A549 (cell line): ENCODE results near the gene RIMKLA. TPM values are rescaled to one million over a fixed set of nuclear protein-coding genes. Genes with fewer than 3 reads are reported as not detected.

Experiments used
- ATAC-seq, 2 experiments: fragments of 200-7000 bp in 1 of 2; fragments of >200 bp in 1 of 2; cut with Nextera tagmentation in 1 of 2; cut with Tn5 transposase in 1 of 2; 3 replicates each; pipeline versions ENCODE4 v1.8.0 to v1.9.1; 2018 to 2020; ENCODE audit warnings: mild to moderate bottlenecking in 1 of 2, moderate library complexity in 1 of 2
- CTCF ChIA-PET: fragments of 300-600 bp; sonication (Branson Sonifier 250); formaldehyde crosslinking; extraction: SDS; loops from one replicate; lab custom pipeline; 2021; ENCODE audit warnings: antibody characterized with exemption, inconsistent platforms; lab: Yijun Ruan, JAX
- POLR2A ChIA-PET: fragments of 350-600 bp; formaldehyde crosslinking; extraction: SDS; loops from one replicate; lab custom pipeline; 2021; ENCODE audit warnings: antibody characterized with exemption, inconsistent platforms; lab: Yijun Ruan, JAX
- DNase-seq, 2 experiments: peaks; one replicate each; pipeline versions ENCODE4 v3.0.0 to v3.0.0-alpha.2; 2011 to 2016; ENCODE audit warnings: low read depth in 1 of 2, low spot score in 1 of 2
- FAIRE-seq: peaks from 2 replicates; lab custom pipeline; 2011; peaks lifted over from hg19 to GRCh38; lab: Jason Lieb, UNC
- H3K27ac ChIP-seq, 2 experiments: fragments of >200 bp; sonication (Bioruptor Twin); formaldehyde crosslinking; 3 replicates each; pipeline ENCODE4 v1.5.1; 2016 to 2017
- H3K4me1 ChIP-seq: fragments of >200 bp; sonication (Bioruptor Twin); formaldehyde crosslinking; 3 replicates; pipeline ENCODE4 v1.6.1; 2016
- H3K4me2 ChIP-seq: fragments of >200 bp; sonication (Bioruptor Twin); formaldehyde crosslinking; 3 replicates; pipeline ENCODE4 v1.6.1; 2016
- H3K4me3 ChIP-seq: fragments of >200 bp; sonication (Bioruptor Twin); formaldehyde crosslinking; 3 replicates; pipeline ENCODE4 v1.5.1; 2016
- H3K9me3 ChIP-seq: fragments of >200 bp; sonication (Bioruptor Twin); formaldehyde crosslinking; 3 replicates; pipeline ENCODE4 v1.6.1; 2016
- BHLHE40 ChIP-seq: IDR thresholded peaks from 2 replicates; pipeline ENCODE4 v1.6.1; 2012; ENCODE audit warnings: low read depth, low read length, inconsistent platforms
- CHD2 ChIP-seq: fragments of 150-350 bp; IDR thresholded peaks from 2 replicates; pipeline ENCODE4 v1.6.1; 2014; ENCODE audit warnings: low read length; ENCODE audit not compliant: partially characterized antibody
- EHMT2 ChIP-seq: fragments of 200-600 bp; sonication (generic); IDR thresholded peaks from 2 replicates; pipeline ENCODE4 v1.6.1; 2016; ENCODE audit warnings: antibody characterized with exemption, low read depth, mild to moderate bottlenecking, moderate library complexity
- EP300 ChIP-seq, 2 experiments: fragments of >200 bp; sonication (Bioruptor Twin); formaldehyde crosslinking; IDR thresholded peaks; 2 replicates in 1 of 2; 3 replicates in 1 of 2; pipeline ENCODE4 v1.6.1; 2016 to 2017
- FOXS1 ChIP-seq: fragments of 250-450 bp; sonication (Bioruptor Pico); IDR thresholded peaks from 2 replicates; pipeline ENCODE4 v1.5.0; 2020; ENCODE audit warnings: mild to moderate bottlenecking, moderate library complexity
- HDAC2 ChIP-seq: fragments of 200-600 bp; sonication (generic); IDR thresholded peaks from 2 replicates; pipeline ENCODE4 v1.6.1; 2016
- HOXB13 ChIP-seq: fragments of 250-450 bp; sonication (Bioruptor Pico); IDR thresholded peaks from 2 replicates; pipeline ENCODE4 v1.5.0; 2020; ENCODE audit warnings: low read depth, mild to moderate bottlenecking, moderate library complexity
- JUNB ChIP-seq: fragments of >200 bp; sonication (Bioruptor Twin); formaldehyde crosslinking; IDR thresholded peaks from 2 replicates; pipeline ENCODE4 v1.6.1; 2016
- RAD21 ChIP-seq, 2 experiments: fragments of >200 bp in 1 of 2; sonication (Bioruptor Twin) in 1 of 2; formaldehyde crosslinking in 1 of 2; IDR thresholded peaks in 1 of 2; conservative IDR thresholded peaks in 1 of 2; 2 replicates in 1 of 2; 3 replicates in 1 of 2; pipeline ENCODE4 v1.6.1; 2012 to 2018; ENCODE audit warnings: inconsistent platforms in 1 of 2
- RCOR1 ChIP-seq: fragments of 150-350 bp; IDR thresholded peaks from 2 replicates; pipeline ENCODE4 v1.6.1; 2014; ENCODE audit warnings: antibody characterized with exemption, low read length, low read depth
- TP53 ChIP-seq: fragments of 250-450 bp; sonication (Bioruptor Pico); IDR thresholded peaks from 2 replicates; pipeline ENCODE4 v1.5.0; 2021; ENCODE audit warnings: mild to moderate bottlenecking, moderate library complexity
- ZFP36 ChIP-seq: fragments of 450-650 bp; IDR thresholded peaks from 2 replicates; pipeline ENCODE4 v1.6.1; 2014; ENCODE audit warnings: borderline replicate concordance; ENCODE audit not compliant: partially characterized antibody
- WGBS: methylation state at CpG from one replicate; pipeline ENCODE4 v1.1.6; 2017; ENCODE audit errors: missing lambda C conversion rate; 5-methylcytosine and 5-hydroxymethylcytosine counted together
- polyA plus RNA-seq, 4 experiments: library from polyadenylated mRNA; depleted of rRNA in 3 of 4; stranded (reverse); fragments of >200 nt; fragmentation: RNase III in 1 of 4; extraction: RNeasy Plus Mini Kit Qiagen cat#74134 plus additional on column Dnase treatment in 1 of 4; gene quantifications; 2 replicates in 3 of 4; 3 replicates in 1 of 4; pipeline ENCODE4 v1.2.3, GENCODE V29; 2011 to 2017
- TF ChIP-seq, protein P1 (sequence below): fragments of >200 bp; sonication (Bioruptor Twin); formaldehyde crosslinking; IDR thresholded peaks from 3 replicates; pipeline ENCODE4 v1.5.1; 2016
- TF ChIP-seq, protein P2 (sequence below): fragments of 150-350 bp; IDR thresholded peaks from 2 replicates; pipeline ENCODE4 v1.6.1; 2014; ENCODE audit warnings: low read depth, mild to moderate bottlenecking, low read length

Gene RIMKLA
- polyA plus RNA-seq, 2 of the 4 experiments (the other 2 are of a cell fraction): 0.35 to 1.7 TPM

GRCh38 chr1:42469727-42470126, 89.1 kb downstream of the RIMKLA start:
- FAIRE-seq: no peak
- no peak overlapping the region for H3K4me3 ChIP-seq
- DNase-seq: no peak
- no peak for ATAC-seq
- no peak overlapping the region for H3K4me2 ChIP-seq
- H3K27ac ChIP-seq: no peak overlapping the region
- CTCF ChIA-PET: no interaction called here
- WGBS: 83% methylated on average over 2 of the region's 2 CpGs
- TF ChIP-seq, protein P1, sequence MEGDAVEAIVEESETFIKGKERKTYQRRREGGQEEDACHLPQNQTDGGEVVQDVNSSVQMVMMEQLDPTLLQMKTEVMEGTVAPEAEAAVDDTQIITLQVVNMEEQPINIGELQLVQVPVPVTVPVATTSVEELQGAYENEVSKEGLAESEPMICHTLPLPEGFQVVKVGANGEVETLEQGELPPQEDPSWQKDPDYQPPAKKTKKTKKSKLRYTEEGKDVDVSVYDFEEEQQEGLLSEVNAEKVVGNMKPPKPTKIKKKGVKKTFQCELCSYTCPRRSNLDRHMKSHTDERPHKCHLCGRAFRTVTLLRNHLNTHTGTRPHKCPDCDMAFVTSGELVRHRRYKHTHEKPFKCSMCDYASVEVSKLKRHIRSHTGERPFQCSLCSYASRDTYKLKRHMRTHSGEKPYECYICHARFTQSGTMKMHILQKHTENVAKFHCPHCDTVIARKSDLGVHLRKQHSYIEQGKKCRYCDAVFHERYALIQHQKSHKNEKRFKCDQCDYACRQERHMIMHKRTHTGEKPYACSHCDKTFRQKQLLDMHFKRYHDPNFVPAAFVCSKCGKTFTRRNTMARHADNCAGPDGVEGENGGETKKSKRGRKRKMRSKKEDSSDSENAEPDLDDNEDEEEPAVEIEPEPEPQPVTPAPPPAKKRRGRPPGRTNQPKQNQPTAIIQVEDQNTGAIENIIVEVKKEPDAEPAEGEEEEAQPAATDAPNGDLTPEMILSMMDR: no peak
- TF ChIP-seq EP300 (IDR thresholded peaks at IDR 0.05) (no peak), RCOR1 (no peak), EHMT2 (no peak), JUNB (no peak), HDAC2 (no peak), TP53 (CRISPR knock-in tag) (no peak), FOXS1 (CRISPR knock-in tag) (no peak), RAD21 (conservative IDR thresholded peaks at IDR 0.05 in 1 of 2, IDR thresholded peaks at IDR 0.05 in 1 of 2) (no peak), ZFP36 (no peak), BHLHE40 (no peak), HOXB13 (CRISPR knock-in tag) (no peak), CHD2 (no peak)
- TF ChIP-seq, protein P2, sequence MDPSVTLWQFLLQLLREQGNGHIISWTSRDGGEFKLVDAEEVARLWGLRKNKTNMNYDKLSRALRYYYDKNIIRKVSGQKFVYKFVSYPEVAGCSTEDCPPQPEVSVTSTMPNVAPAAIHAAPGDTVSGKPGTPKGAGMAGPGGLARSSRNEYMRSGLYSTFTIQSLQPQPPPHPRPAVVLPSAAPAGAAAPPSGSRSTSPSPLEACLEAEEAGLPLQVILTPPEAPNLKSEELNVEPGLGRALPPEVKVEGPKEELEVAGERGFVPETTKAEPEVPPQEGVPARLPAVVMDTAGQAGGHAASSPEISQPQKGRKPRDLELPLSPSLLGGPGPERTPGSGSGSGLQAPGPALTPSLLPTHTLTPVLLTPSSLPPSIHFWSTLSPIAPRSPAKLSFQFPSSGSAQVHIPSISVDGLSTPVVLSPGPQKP: no peak
- H3K9me3 ChIP-seq: no peaks in the 10 kb centered on the region
- POLR2A ChIA-PET: no interaction called here
- H3K4me1 ChIP-seq: no peaks in the 10 kb centered on the region

Other genes with a start within 250 kb of the RIMKLA start
- not detected in 2 replicates for gene GUCA2B, start 227.4 kb upstream of the RIMKLA start, polyA plus RNA-seq (2011; rRNA removed)
- gene GUCA2B, start 227.4 kb upstream of the RIMKLA start, polyA plus RNA-seq (2017; fragmentation: RNase III; extraction: RNeasy Plus Mini Kit Qiagen cat#74134 plus additional on column Dnase treatment): 0.17 TPM in 1 of 3 replicates, not detected in the others
- gene GUCA2A, start 216.0 kb upstream of the RIMKLA start, polyA plus RNA-seq (2011; rRNA removed): not detected in 2 replicates
- not detected in 3 replicates for gene GUCA2A, start 216.0 kb upstream of the RIMKLA start, polyA plus RNA-seq (2017; fragmentation: RNase III; extraction: RNeasy Plus Mini Kit Qiagen cat#74134 plus additional on column Dnase treatment)
- gene FOXJ3, start 45.6 kb upstream of the RIMKLA start, polyA plus RNA-seq (2011; rRNA removed): 45.0 and 53.1 TPM in 2 replicates
- gene FOXJ3, start 45.6 kb upstream of the RIMKLA start, polyA plus RNA-seq (2017; fragmentation: RNase III; extraction: RNeasy Plus Mini Kit Qiagen cat#74134 plus additional on column Dnase treatment): 16.8 to 17.8 TPM (median 17.0 TPM) in 3 replicates
- 0.90 and 0.91 TPM in 2 replicates for gene ZMYND12, start 75.2 kb downstream of the RIMKLA start, polyA plus RNA-seq (2011; rRNA removed)
- gene ZMYND12, start 75.2 kb downstream of the RIMKLA start, polyA plus RNA-seq (2017; fragmentation: RNase III; extraction: RNeasy Plus Mini Kit Qiagen cat#74134 plus additional on column Dnase treatment): 0.37 to 0.57 TPM (median 0.47 TPM) in 3 replicates
- 32.1 and 51.8 TPM in 2 replicates for gene PPCS, start 75.8 kb downstream of the RIMKLA start, polyA plus RNA-seq (2011; rRNA removed)
- 30.2 to 32.7 TPM (median 32.5 TPM) in 3 replicates for gene PPCS, start 75.8 kb downstream of the RIMKLA start, polyA plus RNA-seq (2017; fragmentation: RNase III; extraction: RNeasy Plus Mini Kit Qiagen cat#74134 plus additional on column Dnase treatment)
- 1.4 and 1.6 TPM in 2 replicates for gene CCDC30, start 82.5 kb downstream of the RIMKLA start, polyA plus RNA-seq (2011; rRNA removed)
- gene CCDC30, start 82.5 kb downstream of the RIMKLA start, polyA plus RNA-seq (2017; fragmentation: RNase III; extraction: RNeasy Plus Mini Kit Qiagen cat#74134 plus additional on column Dnase treatment): 0.62 to 0.75 TPM (median 0.63 TPM) in 3 replicates